GM11168 (cell line): ENCODE measurements around the gene LIMS2.

Experiments
- in situ Hi-C: fragments of 300-500 bp; cut with MboI; formaldehyde crosslinking; loops from one replicate; pipeline ENCODE4 v1.12.0; 2022; ENCODE audit warnings: low sequenced_read_pairs; ENCODE audit not compliant: unreplicated experiment

Gene LIMS2

DNA sequence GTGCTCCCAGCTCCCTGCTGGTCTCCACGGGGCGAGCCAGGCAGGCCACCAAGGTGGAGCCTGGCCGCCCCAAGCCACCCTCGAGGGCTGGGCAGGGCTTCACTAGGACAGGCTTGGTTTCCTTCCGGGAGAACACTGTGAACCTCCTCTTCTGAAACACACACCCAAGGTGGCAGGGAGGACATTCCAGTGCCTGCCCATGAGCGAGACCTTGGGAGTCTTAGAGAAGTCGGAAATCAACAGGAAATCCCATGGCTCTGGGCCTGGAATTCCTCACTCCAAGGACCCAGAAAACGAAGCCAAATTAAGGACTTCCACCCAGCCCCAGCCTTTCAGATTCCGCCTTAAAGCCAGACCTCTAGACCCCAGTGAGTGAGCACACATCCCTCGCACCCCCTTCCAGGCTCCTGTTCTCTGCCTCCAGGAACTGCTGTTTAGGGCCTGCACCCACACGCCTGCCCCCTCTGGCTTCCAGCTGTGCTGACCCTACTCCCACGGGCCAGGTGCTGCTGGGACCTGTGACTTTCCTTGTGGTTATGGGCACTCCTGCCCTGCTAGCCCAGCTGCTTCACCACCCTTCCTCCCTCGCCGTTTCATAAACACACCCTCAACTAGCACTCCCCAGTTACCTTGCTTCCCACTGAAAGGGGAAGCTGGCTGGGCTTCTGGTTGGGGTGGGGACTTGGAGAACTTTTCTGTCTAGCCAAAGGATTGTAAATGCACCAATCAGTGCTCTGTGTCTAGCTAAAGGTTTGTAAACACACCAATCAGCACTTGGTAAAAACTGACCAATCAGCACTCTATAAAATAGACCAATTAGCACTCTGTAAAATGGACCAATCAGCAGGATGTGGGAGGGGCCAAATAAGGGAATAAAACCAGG, 15.7 kb downstream of the LIMS2 start:
- in situ Hi-C loops: no loop called here

GRCh38 chr2:127658641-127659407, 16.5 kb downstream of the LIMS2 start:
- in situ Hi-C loops: no loop called here

GRCh38 chr2:127658146-127658545, 17.2 kb downstream of the LIMS2 start:
- in situ Hi-C loops: no loop called here

DNA sequence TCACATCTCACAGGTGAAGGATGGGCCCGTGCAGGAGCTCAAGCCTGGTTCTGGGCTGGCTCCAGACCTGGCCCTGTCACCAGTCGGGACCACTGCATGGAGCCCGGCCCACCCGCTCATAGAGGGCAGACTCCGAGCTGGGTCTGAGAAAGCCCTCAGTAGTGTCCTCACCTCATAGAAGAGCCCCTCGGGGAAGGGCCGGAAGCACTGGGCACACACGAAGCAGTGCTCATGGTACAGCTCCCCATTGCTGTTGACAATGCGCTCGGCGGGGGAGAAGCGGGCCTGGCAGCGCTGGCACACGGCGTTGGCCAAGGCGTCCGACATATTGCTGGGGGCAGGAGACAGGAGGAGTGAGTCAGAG, 18.1 kb downstream of the LIMS2 start:
- in situ Hi-C loops: no loop called here

GRCh38 chr2:127656569-127657231, 18.6 kb downstream of the LIMS2 start:
- in situ Hi-C loops: no loop called here

- in situ Hi-C loops: no loop called here
Observed at GRCh38 chr2:127655209-127656073, 19.9 kb downstream of the LIMS2 start.

DNA sequence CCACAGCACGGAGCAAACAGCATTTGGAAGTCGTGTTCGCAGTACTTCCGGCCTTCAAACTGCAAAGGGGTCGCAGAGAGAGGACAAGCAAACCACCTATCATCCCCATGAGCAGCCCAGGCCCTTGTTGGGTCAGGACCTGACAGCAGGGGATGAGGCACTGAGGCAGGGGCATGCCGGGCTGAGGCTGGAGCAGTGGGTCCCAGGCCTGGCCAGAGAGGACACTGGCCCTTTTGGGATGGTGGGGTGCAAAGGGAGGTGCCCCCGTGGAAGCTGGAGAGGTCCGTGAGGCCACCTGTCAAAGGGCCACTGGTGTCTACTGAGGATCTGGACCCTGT, 20.5 kb downstream of the LIMS2 start:
- in situ Hi-C loops: no loop called here

DNA sequence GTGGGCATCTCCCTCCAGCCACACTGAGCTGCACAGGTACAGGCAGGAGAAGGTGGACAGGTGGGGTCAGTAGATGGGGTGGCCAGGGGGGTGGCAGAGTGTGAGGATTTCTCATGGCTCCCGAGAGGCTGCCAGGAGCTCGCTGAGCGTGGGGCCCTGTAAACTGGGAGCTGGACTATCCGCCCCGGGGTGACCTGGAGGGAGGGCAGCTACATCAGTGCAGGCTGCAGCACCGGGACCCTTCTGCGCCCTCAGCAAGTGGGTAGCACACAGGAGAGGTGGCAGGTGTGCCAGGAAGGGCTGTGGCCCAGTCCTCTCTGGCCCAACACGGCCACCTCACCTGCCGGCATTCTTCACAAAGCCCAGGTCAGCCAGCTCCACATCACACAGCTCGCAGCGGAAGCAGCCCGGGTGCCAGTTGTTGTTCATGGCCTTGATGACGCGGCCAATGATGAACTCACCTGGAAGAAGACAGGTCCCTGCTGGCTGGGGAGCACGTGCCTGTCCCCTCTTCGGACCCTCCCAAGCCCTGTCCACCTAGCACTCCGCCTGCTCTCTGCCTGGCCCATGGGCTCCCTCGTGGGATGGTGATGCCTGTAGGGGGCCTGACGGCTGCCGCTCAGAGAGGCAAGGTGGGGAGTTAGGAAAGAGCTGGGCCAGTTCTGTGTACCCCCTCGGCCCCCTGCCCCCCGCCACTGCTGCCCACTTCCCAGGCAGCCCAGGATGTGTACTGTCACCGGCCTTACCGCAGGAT, 21.1 kb downstream of the LIMS2 start:
- in situ Hi-C loops: no loop called here

DNA sequence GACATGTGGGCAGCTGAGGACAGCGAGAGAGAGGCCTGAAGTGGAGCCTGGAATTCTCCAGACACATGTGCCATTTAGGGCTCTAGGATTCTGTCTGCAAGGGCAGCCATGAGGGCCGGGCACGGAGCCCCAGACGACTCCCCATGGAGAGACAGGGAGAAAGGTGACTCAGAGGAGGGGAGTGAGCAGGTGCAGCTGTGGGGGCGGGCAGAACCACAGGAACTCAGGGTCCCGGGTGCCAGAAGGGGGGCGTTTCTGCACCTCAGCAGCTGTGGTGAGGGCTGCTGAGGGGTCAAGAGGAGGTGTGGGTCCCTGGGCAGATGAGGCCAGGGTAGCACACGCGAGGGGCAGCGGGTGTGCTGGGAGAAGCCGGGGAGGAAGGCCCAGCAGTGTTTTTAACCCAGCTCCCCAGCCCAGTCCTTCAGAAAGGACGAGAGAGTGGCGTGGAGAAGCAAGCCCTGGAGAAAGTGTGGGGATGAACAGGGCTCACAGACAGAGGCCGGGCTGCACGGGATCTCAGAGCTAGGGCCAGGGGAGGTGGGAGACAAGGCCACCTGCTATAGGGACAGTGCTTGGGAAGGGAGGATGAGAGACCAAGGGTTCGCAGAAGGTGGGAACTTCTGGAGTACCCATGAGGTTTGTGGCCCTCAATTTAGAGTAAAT, 21.8 kb downstream of the LIMS2 start:
- in situ Hi-C loops: no loop called here

DNA sequence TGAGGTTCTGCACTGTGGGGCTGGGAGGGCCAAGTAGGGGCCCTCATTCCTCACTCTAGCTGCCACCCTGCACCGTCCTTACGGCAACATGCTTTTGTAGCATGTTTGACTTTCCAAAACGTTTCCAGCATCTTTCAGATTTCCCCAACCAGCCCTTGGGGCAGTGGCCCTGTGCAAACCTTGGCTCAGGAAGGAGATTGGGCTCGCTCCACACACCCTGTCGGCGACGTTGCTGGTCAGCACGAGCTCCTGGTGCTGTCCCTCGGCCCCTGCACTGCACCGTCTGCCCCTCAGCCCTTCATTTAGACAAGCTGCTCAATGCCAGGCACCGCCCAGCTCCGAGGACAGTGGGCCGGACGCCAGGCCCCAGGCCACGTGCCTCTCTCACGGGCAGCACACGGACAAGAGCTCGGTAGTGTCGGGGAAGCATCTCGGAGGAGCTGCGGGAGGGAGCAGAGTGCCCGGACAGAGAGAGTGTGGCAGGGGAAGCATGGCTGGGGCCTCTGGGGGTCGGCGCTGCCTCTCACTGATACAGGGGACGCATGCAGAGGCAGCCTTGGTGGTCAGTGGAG, 22.5 kb downstream of the LIMS2 start:
- in situ Hi-C loops: no loop called here

- in situ Hi-C loops: no loop called here
Observed at GRCh38 chr2:127651971-127652550, 23.3 kb downstream of the LIMS2 start.

DNA sequence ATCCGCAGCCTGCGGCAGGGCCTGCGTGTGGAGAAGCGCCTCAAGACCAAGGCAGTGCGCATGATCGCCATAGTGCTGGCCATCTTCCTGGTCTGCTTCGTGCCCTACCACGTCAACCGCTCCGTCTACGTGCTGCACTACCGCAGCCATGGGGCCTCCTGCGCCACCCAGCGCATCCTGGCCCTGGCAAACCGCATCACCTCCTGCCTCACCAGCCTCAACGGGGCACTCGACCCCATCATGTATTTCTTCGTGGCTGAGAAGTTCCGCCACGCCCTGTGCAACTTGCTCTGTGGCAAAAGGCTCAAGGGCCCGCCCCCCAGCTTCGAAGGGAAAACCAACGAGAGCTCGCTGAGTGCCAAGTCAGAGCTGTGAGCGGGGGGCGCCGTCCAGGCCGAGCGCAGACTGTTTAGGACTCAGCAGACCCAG, 23.9 kb downstream of the LIMS2 start:
- in situ Hi-C loops: no loop called here

DNA sequence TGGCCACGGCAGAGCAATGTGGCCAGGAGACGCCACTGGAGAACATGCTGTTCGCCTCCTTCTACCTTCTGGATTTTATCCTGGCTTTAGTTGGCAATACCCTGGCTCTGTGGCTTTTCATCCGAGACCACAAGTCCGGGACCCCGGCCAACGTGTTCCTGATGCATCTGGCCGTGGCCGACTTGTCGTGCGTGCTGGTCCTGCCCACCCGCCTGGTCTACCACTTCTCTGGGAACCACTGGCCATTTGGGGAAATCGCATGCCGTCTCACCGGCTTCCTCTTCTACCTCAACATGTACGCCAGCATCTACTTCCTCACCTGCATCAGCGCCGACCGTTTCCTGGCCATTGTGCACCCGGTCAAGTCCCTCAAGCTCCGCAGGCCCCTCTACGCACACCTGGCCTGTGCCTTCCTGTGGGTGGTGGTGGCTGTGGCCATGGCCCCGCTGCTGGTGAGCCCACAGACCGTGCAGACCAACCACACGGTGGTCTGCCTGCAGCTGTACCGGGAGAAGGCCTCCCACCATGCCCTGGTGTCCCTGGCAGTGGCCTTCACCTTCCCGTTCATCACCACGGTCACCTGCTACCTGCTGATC, 24.4 kb downstream of the LIMS2 start:
- in situ Hi-C loops: no loop called here

- in situ Hi-C loops: no loop called here
Observed at GRCh38 chr2:127650041-127650784, 25.1 kb downstream of the LIMS2 start.

- in situ Hi-C loops: no loop called here
Observed at GRCh38 chr2:127649684-127650040, 25.7 kb downstream of the LIMS2 start.

DNA sequence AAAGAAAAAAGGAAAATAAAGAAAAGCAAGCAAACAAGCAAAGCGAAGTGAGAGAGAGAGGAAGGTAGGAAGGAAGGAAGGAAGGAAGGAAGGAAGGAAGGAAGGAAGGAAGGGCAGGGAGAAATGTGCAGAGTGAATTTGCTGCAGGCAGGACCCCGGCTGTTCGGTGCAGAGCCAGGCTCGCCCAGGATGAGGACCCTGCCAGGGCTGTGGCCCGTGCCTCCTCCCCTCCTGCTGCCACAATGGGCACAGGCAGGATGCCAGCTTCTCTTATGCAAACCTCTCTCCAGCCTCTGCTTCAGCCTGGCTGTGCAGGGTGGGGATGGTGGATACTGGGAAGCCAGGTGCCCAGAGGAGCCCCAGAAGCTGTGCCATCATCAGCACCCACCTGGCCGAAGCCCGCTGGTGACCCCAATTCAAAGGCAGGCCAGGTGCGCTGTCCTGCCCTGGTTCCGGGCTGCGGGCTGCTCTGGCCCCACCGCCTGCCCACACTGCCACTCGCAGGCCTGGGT, 26.2 kb downstream of the LIMS2 start:
- in situ Hi-C loops: no loop called here

DNA sequence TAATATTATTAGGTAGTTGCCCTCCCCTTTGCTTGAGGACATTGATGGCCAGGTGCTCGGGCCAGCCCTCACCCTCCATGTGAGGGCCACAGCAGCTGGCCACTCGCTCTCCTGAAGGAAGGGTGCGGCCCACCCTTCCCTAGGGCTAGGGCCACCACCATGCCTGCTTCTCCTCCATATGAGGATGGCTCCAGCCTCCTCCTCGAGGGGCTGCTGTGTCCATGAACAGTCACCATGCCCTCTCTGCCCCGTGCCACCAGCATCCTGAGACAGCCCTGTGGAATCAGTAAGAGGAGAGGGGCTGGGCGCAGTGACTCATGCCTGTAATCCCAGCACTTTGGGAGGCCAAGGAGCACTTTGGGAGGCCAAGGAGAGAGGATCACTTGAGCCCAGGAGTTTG, 27.0 kb downstream of the LIMS2 start:
- in situ Hi-C loops: no loop called here
